OCI-LY1 (cell line): ENCODE results near the gene GPR137B.

ENCODE experiments used
- H2AFZ ChIP-seq: fragments of 200-600 bp; sonication (generic), shearing (Covaris generic); 2 replicates; pipeline ENCODE4 v1.6.0; 2014; ENCODE audit warnings: antibody characterized with exemption, mild to moderate bottlenecking, low read length
- H3F3A ChIP-seq: fragments of 200-600 bp; sonication (generic), shearing (Covaris generic); 2 replicates; pipeline ENCODE4 v1.6.0; 2014; ENCODE audit warnings: mild to moderate bottlenecking, antibody characterized with exemption, low read length, moderate library complexity; ENCODE audit not compliant: insufficient read depth
- H3K27ac ChIP-seq: fragments of 200-600 bp; sonication (generic); 2 replicates; pipeline ENCODE4 v1.5.1; 2014; ENCODE audit warnings: low read length, mixed run types, mild to moderate bottlenecking, low read depth; ENCODE audit not compliant: poor library complexity, severe bottlenecking
- H3K27me3 ChIP-seq: fragments of 200-600 bp; sonication (generic); 2 replicates; pipeline ENCODE4 v1.6.0; 2014; ENCODE audit warnings: antibody characterized with exemption, mild to moderate bottlenecking, low read length, moderate library complexity; ENCODE audit not compliant: insufficient read depth
- H3K36me3 ChIP-seq: fragments of 200-600 bp; sonication (generic); 2 replicates; pipeline ENCODE4 v1.6.1; 2014; ENCODE audit warnings: mild to moderate bottlenecking, antibody characterized with exemption, low read length, moderate library complexity, mixed read lengths; ENCODE audit not compliant: insufficient read depth
- H3K4me1 ChIP-seq: fragments of 200-600 bp; sonication (generic); 2 replicates; pipeline ENCODE4 v1.5.1; 2014; ENCODE audit warnings: mild to moderate bottlenecking, low read length, moderate library complexity; ENCODE audit not compliant: insufficient read depth, severe bottlenecking
- H3K4me2 ChIP-seq: fragments of 200-600 bp; sonication (generic), shearing (Covaris generic); 2 replicates; pipeline ENCODE4 v1.6.1; 2014; ENCODE audit warnings: low read length
- H3K4me3 ChIP-seq: fragments of 200-600 bp; sonication (generic); 2 replicates; pipeline ENCODE4 v1.5.1; 2014; ENCODE audit warnings: low read length, low read depth, mild to moderate bottlenecking, mixed read lengths; ENCODE audit not compliant: poor library complexity, severe bottlenecking
- H3K79me2 ChIP-seq: fragments of 200-600 bp; shearing (Covaris generic); 2 replicates; pipeline ENCODE4 v1.6.1; 2016; ENCODE audit warnings: mixed run types, low read length, mixed read lengths; ENCODE audit not compliant: insufficient read depth
- H3K9ac ChIP-seq: fragments of 200-600 bp; sonication (generic), shearing (Covaris generic); 2 replicates; pipeline ENCODE4 v1.6.1; 2014; ENCODE audit warnings: mild to moderate bottlenecking, low read length, mixed read lengths
- H3K9me2 ChIP-seq: fragments of 200-600 bp; sonication (generic), shearing (Covaris generic); 2 replicates; pipeline ENCODE4 v1.6.1; 2014; ENCODE audit warnings: low read depth, mild to moderate bottlenecking, low read length, mixed read lengths
- H3K9me3 ChIP-seq: fragments of 200-600 bp; shearing (Covaris generic); 2 replicates; pipeline ENCODE4 v1.6.1; 2014; ENCODE audit warnings: low read length, mixed read lengths
- H4K20me1 ChIP-seq: fragments of 200-600 bp; sonication (generic), shearing (Covaris generic); 2 replicates; pipeline ENCODE4 v1.6.0; 2016; ENCODE audit warnings: mild to moderate bottlenecking, low read length; ENCODE audit not compliant: insufficient read depth
- EZH2 ChIP-seq: fragments of 200-600 bp; sonication (generic), shearing (Covaris generic); IDR thresholded peaks from 2 replicates; pipeline ENCODE4 v1.8.0; 2017; ENCODE audit warnings: borderline replicate concordance, mixed run types, mild to moderate bottlenecking, antibody characterized with exemption, low read length, moderate library complexity, mixed read lengths
- TF ChIP-seq, protein P1 (sequence below): fragments of 200-600 bp; sonication (generic), shearing (Covaris generic); IDR thresholded peaks from 2 replicates; pipeline ENCODE4 v1.5.1; 2017; ENCODE audit warnings: mild to moderate bottlenecking, antibody characterized with exemption, low read length, moderate library complexity, mixed read lengths

GPR137B gene

DNA sequence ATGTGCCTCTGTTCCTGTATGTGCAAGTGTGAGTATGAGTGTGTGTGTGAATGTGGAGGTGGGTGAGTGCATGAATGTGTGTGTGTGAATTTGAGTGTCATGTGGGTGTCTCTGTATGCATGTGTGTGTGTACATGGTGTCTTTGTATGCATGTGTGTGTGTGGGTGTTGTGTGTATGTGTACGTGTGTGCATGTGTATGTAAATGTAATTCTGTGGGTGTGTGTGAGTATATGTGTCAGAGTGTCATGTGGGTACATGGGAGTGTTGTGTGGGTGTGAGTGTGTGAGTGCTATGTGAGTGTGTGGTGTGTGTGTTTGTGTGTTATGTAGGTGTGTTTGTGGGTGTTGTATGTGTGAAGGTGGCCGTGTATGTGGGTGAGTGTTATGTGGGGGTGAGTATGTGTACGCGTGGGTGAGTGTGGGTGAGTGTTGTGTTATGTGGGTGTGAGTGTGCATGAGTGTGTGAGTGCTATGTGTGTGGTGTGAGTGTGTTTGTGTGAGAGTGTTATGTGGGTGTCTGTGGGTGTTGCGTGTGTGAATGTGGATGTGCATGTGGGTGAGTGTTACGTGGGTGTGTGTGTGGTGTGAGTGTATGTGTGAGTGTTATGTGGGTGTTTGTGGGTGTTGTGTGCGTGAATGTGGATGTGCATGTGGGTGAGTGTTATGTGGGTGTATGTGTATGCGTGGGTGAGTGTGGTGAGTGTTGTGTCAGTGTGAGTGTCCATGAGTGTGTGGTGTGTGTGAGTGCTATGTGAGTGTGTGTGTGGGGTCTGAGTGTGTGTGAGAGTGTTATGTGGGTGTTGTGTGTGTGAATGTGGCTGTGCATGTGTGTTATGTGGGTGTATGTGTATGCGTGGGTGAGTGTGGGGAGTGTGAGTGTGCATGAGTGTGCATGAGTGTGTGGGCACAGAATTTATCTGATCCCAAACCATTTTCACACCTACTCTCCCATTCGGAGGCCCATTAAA is 40.8 kb upstream of the GPR137B start:
- no peaks in the 10 kb centered on the region for H3K9me3 ChIP-seq
- H3K36me3 ChIP-seq = no peaks in the 10 kb centered on the region
- no peak overlapping the region for H3K27ac ChIP-seq
- no peaks in the 10 kb centered on the region for H4K20me1 ChIP-seq
- no peaks in the 10 kb centered on the region for H3F3A ChIP-seq
- no peak overlapping the region for H3K4me3 ChIP-seq
- H3K4me2 ChIP-seq = no peak overlapping the region
- TF ChIP-seq, protein P1, sequence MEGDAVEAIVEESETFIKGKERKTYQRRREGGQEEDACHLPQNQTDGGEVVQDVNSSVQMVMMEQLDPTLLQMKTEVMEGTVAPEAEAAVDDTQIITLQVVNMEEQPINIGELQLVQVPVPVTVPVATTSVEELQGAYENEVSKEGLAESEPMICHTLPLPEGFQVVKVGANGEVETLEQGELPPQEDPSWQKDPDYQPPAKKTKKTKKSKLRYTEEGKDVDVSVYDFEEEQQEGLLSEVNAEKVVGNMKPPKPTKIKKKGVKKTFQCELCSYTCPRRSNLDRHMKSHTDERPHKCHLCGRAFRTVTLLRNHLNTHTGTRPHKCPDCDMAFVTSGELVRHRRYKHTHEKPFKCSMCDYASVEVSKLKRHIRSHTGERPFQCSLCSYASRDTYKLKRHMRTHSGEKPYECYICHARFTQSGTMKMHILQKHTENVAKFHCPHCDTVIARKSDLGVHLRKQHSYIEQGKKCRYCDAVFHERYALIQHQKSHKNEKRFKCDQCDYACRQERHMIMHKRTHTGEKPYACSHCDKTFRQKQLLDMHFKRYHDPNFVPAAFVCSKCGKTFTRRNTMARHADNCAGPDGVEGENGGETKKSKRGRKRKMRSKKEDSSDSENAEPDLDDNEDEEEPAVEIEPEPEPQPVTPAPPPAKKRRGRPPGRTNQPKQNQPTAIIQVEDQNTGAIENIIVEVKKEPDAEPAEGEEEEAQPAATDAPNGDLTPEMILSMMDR = no peak
- no peak for TF ChIP-seq EZH2
- no peaks in the 10 kb centered on the region for H3K27me3 ChIP-seq
- H3K9me2 ChIP-seq = no peaks in the 10 kb centered on the region
- H3K9ac ChIP-seq = no peak overlapping the region
- no peaks in the 10 kb centered on the region for H3K79me2 ChIP-seq
- H3K4me1 ChIP-seq = no peaks in the 10 kb centered on the region
- no peak overlapping the region for H2AFZ ChIP-seq

DNA sequence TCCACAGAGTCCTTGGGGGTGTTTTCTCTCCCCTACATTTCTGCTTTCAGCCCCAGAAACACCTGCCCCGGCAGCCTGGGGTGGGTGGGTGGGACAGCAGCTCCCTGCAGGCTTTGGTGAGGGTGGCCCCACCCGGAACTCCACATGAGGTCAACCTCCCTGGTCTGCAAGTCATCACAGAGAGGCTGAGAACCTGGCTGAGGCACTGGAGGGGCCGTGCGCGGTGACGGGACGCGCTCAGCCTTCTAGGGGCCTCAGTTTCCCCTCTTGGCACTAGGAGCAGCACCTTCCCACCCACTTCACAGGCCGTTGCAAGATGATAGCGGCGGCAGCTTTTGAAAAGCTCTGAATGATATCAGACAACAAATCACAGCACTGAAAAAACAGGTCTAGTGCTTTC is 39.7 kb upstream of the GPR137B start:
- H3K27ac ChIP-seq = no peak overlapping the region

DNA sequence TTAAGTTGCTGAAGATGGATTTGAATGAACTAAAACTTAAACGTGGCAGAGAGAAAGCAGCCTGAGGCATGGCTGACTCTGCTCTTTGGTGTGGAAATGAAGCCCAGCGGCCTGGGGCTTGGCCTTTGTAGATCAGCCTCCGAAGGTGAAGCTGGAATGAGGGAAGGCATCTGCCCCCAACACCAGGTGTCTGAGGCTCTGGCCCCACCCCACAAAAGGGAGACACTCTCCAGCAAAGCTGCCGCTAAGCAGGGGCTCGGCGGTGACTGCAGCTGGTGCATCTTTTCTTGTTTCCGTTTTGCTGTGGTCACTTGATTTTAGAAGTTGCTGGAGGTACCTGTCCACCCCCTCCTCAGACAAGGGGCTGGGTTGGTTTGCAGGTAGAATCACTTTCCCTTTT is 39.3 kb upstream of the GPR137B start:
- H3K27me3 ChIP-seq = no peaks in the 10 kb centered on the region
- TF ChIP-seq, protein P1 = no peak
- TF ChIP-seq EZH2 = no peak
- H4K20me1 ChIP-seq = no peaks in the 10 kb centered on the region
- H3K9me3 ChIP-seq = no peaks in the 10 kb centered on the region
- no peaks in the 10 kb centered on the region for H3F3A ChIP-seq
- H3K79me2 ChIP-seq = no peaks in the 10 kb centered on the region
- no peaks in the 10 kb centered on the region for H3K9me2 ChIP-seq
- H3K4me3 ChIP-seq = no peak overlapping the region
- H2AFZ ChIP-seq = no peak overlapping the region
- no peaks in the 10 kb centered on the region for H3K36me3 ChIP-seq
- no peak overlapping the region for H3K9ac ChIP-seq
- H3K4me1 ChIP-seq = no peaks in the 10 kb centered on the region
- H3K27ac ChIP-seq = no peak overlapping the region
- no peak overlapping the region for H3K4me2 ChIP-seq

More for the DNA sequence above, 39.7 kb upstream of the GPR137B start:
- no peaks in the 10 kb centered on the region for H3K9me2 ChIP-seq
- H3F3A ChIP-seq = no peaks in the 10 kb centered on the region
- no peak overlapping the region for H3K4me2 ChIP-seq
- H3K9me3 ChIP-seq = no peaks in the 10 kb centered on the region
- H3K4me1 ChIP-seq = no peaks in the 10 kb centered on the region
- no peak overlapping the region for H3K4me3 ChIP-seq
- H4K20me1 ChIP-seq = no peaks in the 10 kb centered on the region
- TF ChIP-seq EZH2 = no peak
- no peaks in the 10 kb centered on the region for H3K79me2 ChIP-seq
- H3K36me3 ChIP-seq = no peaks in the 10 kb centered on the region
- H3K27me3 ChIP-seq = no peaks in the 10 kb centered on the region
- no peak overlapping the region for H3K9ac ChIP-seq
- no peak overlapping the region for H2AFZ ChIP-seq
